HUDEP-2 (cell line): ENCODE data around the gene RRN3.
"Not testable (repeated sequence)": the region's sequence is repeated elsewhere in the genome, so short reads cannot be mapped to it uniquely, and the experiment has no call there.

Source experiments
- DNase-seq, 76 experiments: peaks; one replicate each; lab custom pipeline; 2025; ENCODE audit not compliant: unreplicated experiment in 76 of 76; lab: John Stamatoyannopoulos, UW

Gene RRN3

GRCh38 chr16:15093955-15094827 lies at the start of gene RRN3:
Gene RRN3, minus strand, starts transcription at chr16:15094272. Its CDS starts 39 bp downstream, at chr16:15094233.
- peak in 75 of 76 experiments; percentile 27 to 92 (median 84) for DNase-seq

- DNase-seq = not testable (repeated sequence)
Measured at GRCh38 chr16:15143601-15144091, 49.6 kb upstream of the RRN3 start.

- DNase-seq = not testable (repeated sequence)
Measured at GRCh38 chr16:15142891-15143600, 49.0 kb upstream of the RRN3 start.

GRCh38 chr16:15142107-15142890 lies 48.2 kb upstream of the RRN3 start:
- DNase-seq = not testable (repeated sequence)

GRCh38 chr16:15141586-15141985 lies 47.5 kb upstream of the RRN3 start:
- DNase-seq = no peak

GRCh38 chr16:15140444-15141365 lies 46.6 kb upstream of the RRN3 start:
- DNase-seq = peak in 8 of 76 experiments; percentile 5 to 32 (median 21)

- not testable (repeated sequence) for DNase-seq
Measured at GRCh38 chr16:15137514-15137913, 43.4 kb upstream of the RRN3 start.

GRCh38 chr16:15135483-15136360 lies 41.6 kb upstream of the RRN3 start:
- DNase-seq = peak in 52 of 76 experiments; percentile 2 to 67 (median 40)

- DNase-seq = not testable (repeated sequence)
Measured at GRCh38 chr16:15134752-15135482, 40.8 kb upstream of the RRN3 start.

GRCh38 chr16:15133554-15133953 lies 39.5 kb upstream of the RRN3 start:
- DNase-seq = not testable (repeated sequence)

GRCh38 chr16:15132719-15133428 lies 38.8 kb upstream of the RRN3 start:
- DNase-seq = not testable (repeated sequence)

GRCh38 chr16:15130943-15131700 lies 37.0 kb upstream of the RRN3 start:
- DNase-seq = not testable (repeated sequence)

- not testable (repeated sequence) for DNase-seq
Measured at GRCh38 chr16:15130256-15130932, 36.3 kb upstream of the RRN3 start.

- DNase-seq = not testable (repeated sequence)
Measured at GRCh38 chr16:15127641-15128425, 33.8 kb upstream of the RRN3 start.

GRCh38 chr16:15100372-15100987 lies 6.4 kb upstream of the RRN3 start:
- DNase-seq = not testable (repeated sequence)
